ENCODE measurements around the gene NUDT6. TPM values are rescaled to one million over a fixed set of nuclear protein-coding genes. Genes with fewer than 3 reads are reported as not detected.

The NUDT6 gene
- total RNA-seq, 2 experiments from 2014 or later = 5.4 to 6.3 TPM

- CTCF ChIA-PET = no interaction called here
- POLR2A ChIA-PET = no interaction called here
Observed at GRCh38 chr4:122917731-122918130, 4.7 kb downstream of the NUDT6 start.

- CTCF ChIA-PET = interaction anchor here (0.8 kb wide), 2 partner anchors 9 to 157 kb away, joined by 3 read pairs; no protein-coding TSS in a partner anchor
- POLR2A ChIA-PET = no interaction called here
Observed at GRCh38 chr4:122914938-122915337, 7.5 kb downstream of the NUDT6 start.

- ChIA-PET POLR2A (no interaction called here), CTCF (interaction anchor here (0.8 kb wide), 2 partner anchors 9 to 157 kb away, joined by 3 read pairs; no protein-coding TSS in a partner anchor)
Observed at GRCh38 chr4:122914292-122914904, 8.0 kb downstream of the NUDT6 start.

- ChIA-PET CTCF (no interaction called here), POLR2A (no interaction called here)
Observed at GRCh38 chr4:122912810-122913575, 9.4 kb downstream of the NUDT6 start.

GRCh38 chr4:122911588-122911987 lies 10.8 kb downstream of the NUDT6 start:
- CTCF ChIA-PET = no interaction called here
- POLR2A ChIA-PET = no interaction called here

GRCh38 chr4:122909683-122910082 lies 12.7 kb downstream of the NUDT6 start:
- CTCF ChIA-PET = no interaction called here
- POLR2A ChIA-PET = no interaction called here

GRCh38 chr4:122908223-122908622 lies 14.2 kb downstream of the NUDT6 start:
- POLR2A ChIA-PET = no interaction called here
- CTCF ChIA-PET = no interaction called here

- ChIA-PET POLR2A (no interaction called here), CTCF (no interaction called here)
Observed at GRCh38 chr4:122906859-122907305, 15.5 kb downstream of the NUDT6 start.

GRCh38 chr4:122903766-122904288 lies 18.6 kb downstream of the NUDT6 start:
- POLR2A ChIA-PET = no interaction called here
- CTCF ChIA-PET = no interaction called here

- POLR2A ChIA-PET = no interaction called here
- CTCF ChIA-PET = no interaction called here
Observed at GRCh38 chr4:122901247-122902010, 21.0 kb downstream of the NUDT6 start.

GRCh38 chr4:122900314-122900713 lies 22.1 kb downstream of the NUDT6 start:
- ChIA-PET POLR2A (no interaction called here), CTCF (no interaction called here)

- ChIA-PET CTCF (no interaction called here), POLR2A (no interaction called here)
Observed at GRCh38 chr4:122899682-122900081, 22.7 kb downstream of the NUDT6 start.

- ChIA-PET CTCF (no interaction called here), POLR2A (no interaction called here)
Observed at GRCh38 chr4:122898370-122899150, 23.8 kb downstream of the NUDT6 start.

- ChIA-PET POLR2A (no interaction called here), CTCF (no interaction called here)
Observed at GRCh38 chr4:122896270-122896669, 26.1 kb downstream of the NUDT6 start.

- ChIA-PET POLR2A (no interaction called here), CTCF (no interaction called here)
Observed at GRCh38 chr4:122895336-122895995, 26.9 kb downstream of the NUDT6 start.

- ChIA-PET POLR2A (no interaction called here), CTCF (no interaction called here)
Observed at GRCh38 chr4:122894827-122895226, 27.6 kb downstream of the NUDT6 start.

- ChIA-PET CTCF (no interaction called here), POLR2A (no interaction called here)
Observed at GRCh38 chr4:122890147-122890795, 32.1 kb downstream of the NUDT6 start.

- ChIA-PET POLR2A (no interaction called here), CTCF (no interaction called here)
Observed at GRCh38 chr4:122889726-122890125, 32.7 kb downstream of the NUDT6 start.

- POLR2A ChIA-PET = no interaction called here
- CTCF ChIA-PET = no interaction called here
Observed at GRCh38 chr4:122884499-122884898, 37.9 kb downstream of the NUDT6 start.
